AG04450 (cell line): ENCODE measurements around the gene SRSF1. TPM values are rescaled to one million over a fixed set of nuclear protein-coding genes. Genes with fewer than 3 reads are reported as not detected.

Experiments used
- CTCF ChIA-PET: fragments of 300-600, 350-600 bp; formaldehyde crosslinking; extraction: SDS; loops from one replicate; lab custom pipeline; 2022; ENCODE audit warnings: antibody characterized with exemption, inconsistent platforms; lab: Charles Lee
- POLR2A ChIA-PET: fragments of 350-600 bp; formaldehyde crosslinking; extraction: SDS; loops from one replicate; lab custom pipeline; 2021; ENCODE audit warnings: antibody characterized with exemption, inconsistent platforms; lab: Yijun Ruan, JAX
- DNase-seq: peaks from one replicate; pipeline ENCODE4 v3.0.0-alpha.2; 2011; ENCODE audit warnings: low read depth, low spot score
- H3K27ac ChIP-seq: one replicate; pipeline ENCODE4 v1.5.1; 2012; ENCODE audit warnings: low read depth, low read length, control low read depth
- H3K27me3 ChIP-seq: one replicate; pipeline ENCODE4 v1.6.0; 2012; ENCODE audit warnings: low read length; ENCODE audit not compliant: control insufficient read depth, insufficient read depth
- H3K4me3 ChIP-seq: 2 replicates; pipeline ENCODE4 v1.5.1; 2011; ENCODE audit warnings: mild to moderate bottlenecking, low read depth, low read length, control low read depth
- H3K9me3 ChIP-seq: 2 replicates; pipeline ENCODE4 v1.5.1; 2012; ENCODE audit warnings: low read length; ENCODE audit not compliant: control insufficient read depth, insufficient read depth
- polyA plus RNA-seq: library from polyadenylated mRNA; depleted of rRNA; stranded (reverse); fragments of >200 nt; gene quantifications from 2 replicates; pipeline ENCODE4 v1.2.3, GENCODE V29; 2011
- TF ChIP-seq, protein P1 (sequence below): IDR thresholded peaks from 2 replicates; pipeline ENCODE4 v1.5.1; 2011; ENCODE audit warnings: low read depth, low read length, control low read depth, inconsistent platforms

Gene SRSF1
- polyA plus RNA-seq, 1 experiment: 249 TPM

DNA sequence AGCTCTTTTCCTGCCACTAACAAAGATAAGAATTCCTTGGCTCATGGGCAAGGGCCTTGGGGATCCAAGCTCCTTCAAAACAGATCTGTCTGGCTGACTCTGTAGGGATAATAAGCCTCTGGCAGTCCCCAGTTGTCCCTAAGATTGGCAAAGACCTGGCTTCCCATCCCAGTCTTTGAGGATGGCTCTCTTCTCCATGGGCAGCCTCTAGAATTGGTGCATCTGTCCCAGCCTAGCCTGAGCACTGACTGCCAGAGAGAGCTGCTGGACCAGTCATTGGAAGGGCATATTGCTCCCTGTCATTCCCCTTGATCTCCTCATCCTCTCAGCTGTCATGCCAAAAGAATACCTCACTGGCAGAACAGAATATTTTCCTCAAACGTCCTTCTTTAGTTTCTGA, 38.6 kb downstream of the SRSF1 start:
- Histone ChIP-seq H3K9me3 (no peaks in the 10 kb centered on the region; the same call in 1 of the 2 replicates), H3K27me3 (peaks cover 6% of the 10 kb centered on the region), H3K27ac (no peak overlapping the region), H3K4me3 (no peak overlapping the region)
- TF ChIP-seq, protein P1, sequence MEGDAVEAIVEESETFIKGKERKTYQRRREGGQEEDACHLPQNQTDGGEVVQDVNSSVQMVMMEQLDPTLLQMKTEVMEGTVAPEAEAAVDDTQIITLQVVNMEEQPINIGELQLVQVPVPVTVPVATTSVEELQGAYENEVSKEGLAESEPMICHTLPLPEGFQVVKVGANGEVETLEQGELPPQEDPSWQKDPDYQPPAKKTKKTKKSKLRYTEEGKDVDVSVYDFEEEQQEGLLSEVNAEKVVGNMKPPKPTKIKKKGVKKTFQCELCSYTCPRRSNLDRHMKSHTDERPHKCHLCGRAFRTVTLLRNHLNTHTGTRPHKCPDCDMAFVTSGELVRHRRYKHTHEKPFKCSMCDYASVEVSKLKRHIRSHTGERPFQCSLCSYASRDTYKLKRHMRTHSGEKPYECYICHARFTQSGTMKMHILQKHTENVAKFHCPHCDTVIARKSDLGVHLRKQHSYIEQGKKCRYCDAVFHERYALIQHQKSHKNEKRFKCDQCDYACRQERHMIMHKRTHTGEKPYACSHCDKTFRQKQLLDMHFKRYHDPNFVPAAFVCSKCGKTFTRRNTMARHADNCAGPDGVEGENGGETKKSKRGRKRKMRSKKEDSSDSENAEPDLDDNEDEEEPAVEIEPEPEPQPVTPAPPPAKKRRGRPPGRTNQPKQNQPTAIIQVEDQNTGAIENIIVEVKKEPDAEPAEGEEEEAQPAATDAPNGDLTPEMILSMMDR: no peak
- DNase-seq: no peak
- ChIA-PET CTCF (no interaction called here), POLR2A (no interaction called here)

DNA sequence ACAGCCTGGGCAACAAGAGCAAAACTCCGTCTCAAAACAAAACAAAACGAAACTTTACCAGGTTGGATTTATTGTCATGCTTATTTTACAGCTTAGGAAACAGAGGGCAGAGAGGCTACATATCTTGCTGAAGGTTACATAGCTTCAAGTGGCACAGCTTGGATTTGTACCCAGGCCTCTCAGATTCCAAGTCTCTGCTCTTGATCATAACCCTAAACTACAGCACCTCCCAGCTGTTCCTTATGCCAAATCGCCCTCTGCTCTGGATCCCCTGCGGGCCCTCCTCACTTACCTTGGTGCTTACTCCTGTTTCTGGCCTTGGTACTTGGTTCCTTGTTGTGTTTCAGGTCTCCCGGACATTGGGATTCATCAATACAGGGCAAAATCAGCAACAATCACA, 40.2 kb downstream of the SRSF1 start:
- ChIA-PET POLR2A (interaction anchor here (1.1 kb wide), 1 partner anchor 32 kb away, joined by 3 read pairs; no protein-coding TSS in a partner anchor), CTCF (interaction anchor here (0.6 to 1.1 kb wide), 4 partner anchors 11 to 134 kb away, joined by 3 to 4 read pairs (median 3); no protein-coding TSS in a partner anchor)
- Histone ChIP-seq H3K9me3 (no peaks in the 10 kb centered on the region; the same call in 1 of the 2 replicates), H3K4me3 (no peak overlapping the region), H3K27ac (no peak overlapping the region), H3K27me3 (peaks cover 6% of the 10 kb centered on the region)
- DNase-seq: no peak
- TF ChIP-seq, protein P1: no peak

DNA sequence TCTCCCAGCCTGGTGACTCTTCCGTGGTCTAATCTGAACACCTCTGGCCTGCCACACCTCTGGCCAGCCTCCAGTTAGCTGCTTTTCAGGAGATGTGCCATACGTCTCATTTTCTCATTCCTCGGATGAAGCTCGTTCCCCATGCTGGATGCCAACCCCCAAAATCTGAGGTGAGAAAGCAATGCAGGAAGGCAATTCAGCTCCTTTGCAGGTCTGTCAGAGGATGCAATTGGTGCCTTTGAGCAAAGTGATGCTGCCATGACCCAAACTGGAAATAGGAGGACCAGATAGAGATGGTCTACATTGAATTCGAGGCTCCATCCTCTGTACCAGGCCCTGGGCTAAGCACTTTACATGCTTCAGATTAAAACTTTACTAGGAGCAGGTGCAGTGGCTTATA, 40.8 kb downstream of the SRSF1 start:
- POLR2A ChIA-PET: no interaction called here
- Histone ChIP-seq H3K4me3 (no peak overlapping the region), H3K27me3 (peaks cover 6% of the 10 kb centered on the region), H3K9me3 (no peaks in the 10 kb centered on the region; the same call in 1 of the 2 replicates), H3K27ac (no peak overlapping the region)
- no peak for DNase-seq
- TF ChIP-seq, protein P1: no peak
- CTCF ChIA-PET: interaction anchor here (0.7 kb wide), 1 partner anchor 11 kb away, joined by 3 read pairs; no protein-coding TSS in a partner anchor

DNA sequence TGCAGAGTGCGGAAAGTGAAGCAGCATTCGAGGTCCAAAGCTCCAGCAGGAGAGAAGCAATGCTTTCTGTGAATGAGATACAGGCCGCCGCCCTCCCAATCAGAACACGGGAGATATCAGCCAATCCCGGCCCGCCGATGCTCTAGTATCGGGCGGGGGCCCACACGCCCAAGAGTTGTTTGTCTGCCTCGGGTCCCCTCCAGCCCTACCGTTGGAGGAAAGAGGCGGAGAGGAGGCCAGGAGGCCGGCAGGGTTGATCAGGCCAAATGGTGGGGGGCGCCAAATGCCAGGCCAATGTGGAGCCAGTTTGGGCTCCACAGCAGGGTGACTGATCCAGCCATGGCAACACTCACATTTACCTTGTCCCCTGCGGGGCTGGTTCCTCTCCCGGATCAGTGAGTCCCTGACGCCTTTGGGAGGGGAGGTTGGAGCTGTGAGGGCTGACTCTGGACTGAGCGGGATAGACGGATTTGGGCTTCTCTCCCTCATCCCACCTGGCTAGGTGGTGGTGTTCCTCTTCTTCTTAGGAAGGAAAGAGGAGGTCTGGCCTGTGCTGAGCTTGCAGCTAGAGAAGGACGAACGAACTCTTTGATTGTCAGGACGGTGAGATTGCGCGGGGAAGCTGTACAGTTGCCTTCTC, 41.4 kb downstream of the SRSF1 start:
- Histone ChIP-seq H3K9me3 (no peaks in the 10 kb centered on the region; the same call in 1 of the 2 replicates), H3K27ac (no peak overlapping the region), H3K27me3 (peaks cover 6% of the 10 kb centered on the region), H3K4me3 (no peak overlapping the region)
- TF ChIP-seq, protein P1: no peak
- ChIA-PET CTCF (interaction anchor here (1.0 kb wide), 1 partner anchor 73 kb away, joined by 3 read pairs; no protein-coding TSS in a partner anchor), POLR2A (interaction anchor here (0.6 kb wide), 1 partner anchor 63 kb away, joined by 3 read pairs; no protein-coding TSS in a partner anchor)
- no peak for DNase-seq

DNA sequence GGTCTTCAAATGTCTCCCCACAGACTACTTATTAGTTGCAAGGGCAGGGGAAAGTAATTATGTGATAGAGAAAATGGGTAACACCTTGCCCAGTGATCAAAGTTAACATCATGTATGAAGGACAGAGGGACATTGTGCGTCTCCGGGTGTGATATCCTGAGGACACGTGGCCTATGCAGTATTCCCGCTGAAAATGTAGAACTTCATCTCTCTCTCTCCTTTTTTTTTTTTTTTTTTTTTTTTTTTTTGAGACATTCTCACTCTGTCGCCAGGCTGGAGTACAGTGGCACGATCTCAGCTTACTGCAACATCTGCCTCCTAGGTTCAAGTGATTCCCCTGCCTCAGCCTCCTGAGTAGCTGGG, 43.9 kb downstream of the SRSF1 start:
- Histone ChIP-seq H3K27me3 (peaks cover 1% of the 10 kb centered on the region), H3K4me3 (no peak overlapping the region), H3K27ac (no peak overlapping the region), H3K9me3 (no peaks in the 10 kb centered on the region; the same call in 1 of the 2 replicates)
- TF ChIP-seq, protein P1: no peak
- POLR2A ChIA-PET: no interaction called here
- CTCF ChIA-PET: interaction anchor here (0.7 kb wide), 1 partner anchor 14 kb away, joined by 5 read pairs; no protein-coding TSS in a partner anchor
- DNase-seq: no peak
